ENCODE data around the gene MESD. TPM values are rescaled to one million over a fixed set of nuclear protein-coding genes. Genes with fewer than 3 reads are reported as not detected.

The MESD gene
- total RNA-seq, 4 donors from 2014 or later = 5.5 to 7.9 (median 6.6) TPM

DNA sequence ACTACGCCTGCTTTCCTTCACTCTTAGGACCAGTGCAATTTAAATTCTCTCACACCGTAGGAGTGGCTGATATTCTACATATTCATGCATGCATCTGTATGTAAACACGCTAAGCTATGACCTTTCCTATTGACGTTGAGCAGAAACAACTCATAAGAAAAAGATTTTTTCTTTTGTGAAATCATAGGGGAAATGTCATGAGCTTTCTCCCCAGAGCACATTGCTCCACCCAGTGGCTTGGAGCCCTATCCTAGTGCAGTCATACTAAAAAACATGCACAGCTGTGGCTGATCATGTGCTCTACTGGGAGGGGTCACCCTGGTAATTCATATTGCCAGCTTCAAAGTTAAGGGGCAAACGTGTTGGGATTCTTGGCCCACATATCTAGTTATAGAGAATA, 1.8 kb upstream of the MESD start:
- peaks cover 26 to 37% of the 10 kb centered on the region in 2 donors for H3K4me1 ChIP-seq
- H3K27ac ChIP-seq = peak overlapping the region; percentile 87 to 91 (median 88)

DNA sequence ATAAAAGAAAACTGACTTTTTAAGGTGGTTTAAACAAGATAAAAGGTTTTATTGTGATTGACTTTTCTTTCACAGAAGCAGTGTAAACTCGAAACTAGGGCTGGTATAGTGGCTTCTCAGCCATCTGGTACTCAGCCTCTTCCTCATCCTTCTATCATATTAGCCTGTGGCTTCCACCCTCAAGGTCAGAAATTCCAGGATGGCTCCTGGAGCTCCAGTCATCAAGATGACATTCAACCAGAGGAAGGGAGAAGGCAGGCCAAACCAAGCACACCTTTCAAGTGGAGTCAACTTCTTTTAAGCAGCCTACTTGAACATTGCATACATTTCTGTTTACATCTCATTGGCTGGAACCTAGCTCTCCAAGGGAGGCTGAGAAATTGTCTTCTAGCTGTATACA, 1.3 kb upstream of the MESD start:
- ATAC-seq (no peak), DNase-seq (no peak)
- Histone ChIP-seq H3K9me3 (no peaks in the 10 kb centered on the region), H3K27me3 (no peaks in the 10 kb centered on the region), H3K36me3 (no peaks in the 10 kb centered on the region), H3K4me1 (peaks cover 26 to 37% of the 10 kb centered on the region in 2 donors), H3K4me3 (no peak overlapping the region), H3K27ac (peak overlapping the region; percentile 87 to 91 (median 88))
- in situ Hi-C loops (cut with MboI; ENCODE audit: low sequenced_read_pairs in 4 of 4) (loop anchor here in 3 of 4 donors (10.0 to 25.0 kb wide), 3 partner anchors 114 to 274 kb away; no protein-coding TSS in a partner anchor), intact Hi-C loops (cut with DNase I; ENCODE audit: low total_unique reads) (no loop called here)
- TF ChIP-seq, protein P1, sequence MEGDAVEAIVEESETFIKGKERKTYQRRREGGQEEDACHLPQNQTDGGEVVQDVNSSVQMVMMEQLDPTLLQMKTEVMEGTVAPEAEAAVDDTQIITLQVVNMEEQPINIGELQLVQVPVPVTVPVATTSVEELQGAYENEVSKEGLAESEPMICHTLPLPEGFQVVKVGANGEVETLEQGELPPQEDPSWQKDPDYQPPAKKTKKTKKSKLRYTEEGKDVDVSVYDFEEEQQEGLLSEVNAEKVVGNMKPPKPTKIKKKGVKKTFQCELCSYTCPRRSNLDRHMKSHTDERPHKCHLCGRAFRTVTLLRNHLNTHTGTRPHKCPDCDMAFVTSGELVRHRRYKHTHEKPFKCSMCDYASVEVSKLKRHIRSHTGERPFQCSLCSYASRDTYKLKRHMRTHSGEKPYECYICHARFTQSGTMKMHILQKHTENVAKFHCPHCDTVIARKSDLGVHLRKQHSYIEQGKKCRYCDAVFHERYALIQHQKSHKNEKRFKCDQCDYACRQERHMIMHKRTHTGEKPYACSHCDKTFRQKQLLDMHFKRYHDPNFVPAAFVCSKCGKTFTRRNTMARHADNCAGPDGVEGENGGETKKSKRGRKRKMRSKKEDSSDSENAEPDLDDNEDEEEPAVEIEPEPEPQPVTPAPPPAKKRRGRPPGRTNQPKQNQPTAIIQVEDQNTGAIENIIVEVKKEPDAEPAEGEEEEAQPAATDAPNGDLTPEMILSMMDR (IDR thresholded peaks at IDR 0.05 in 4 of 5, conservative IDR thresholded peaks at IDR 0.05 in 1 of 5) = no peak
- TF ChIP-seq POLR2A (IDR thresholded peaks at IDR 0.05) = no peak

More for the DNA sequence above, 1.8 kb upstream of the MESD start:
- Histone ChIP-seq H3K36me3 (no peaks in the 10 kb centered on the region), H3K4me3 (no peak overlapping the region), H3K9me3 (no peaks in the 10 kb centered on the region), H3K27me3 (no peaks in the 10 kb centered on the region)
- peak; percentile 50 to 73 for DNase-seq
- TF ChIP-seq POLR2A (IDR thresholded peaks at IDR 0.05) = no peak
- TF ChIP-seq, protein P1 (IDR thresholded peaks at IDR 0.05 in 4 of 5, conservative IDR thresholded peaks at IDR 0.05 in 1 of 5) = no peak
- peak; percentile 43 to 51 for ATAC-seq
- intact Hi-C loops (cut with DNase I; ENCODE audit: low total_unique reads) (no loop called here), in situ Hi-C loops (cut with MboI; ENCODE audit: low sequenced_read_pairs in 4 of 4) (loop anchor here in 3 of 4 donors (10.0 to 25.0 kb wide), 3 partner anchors 113 to 273 kb away; no protein-coding TSS in a partner anchor)

DNA sequence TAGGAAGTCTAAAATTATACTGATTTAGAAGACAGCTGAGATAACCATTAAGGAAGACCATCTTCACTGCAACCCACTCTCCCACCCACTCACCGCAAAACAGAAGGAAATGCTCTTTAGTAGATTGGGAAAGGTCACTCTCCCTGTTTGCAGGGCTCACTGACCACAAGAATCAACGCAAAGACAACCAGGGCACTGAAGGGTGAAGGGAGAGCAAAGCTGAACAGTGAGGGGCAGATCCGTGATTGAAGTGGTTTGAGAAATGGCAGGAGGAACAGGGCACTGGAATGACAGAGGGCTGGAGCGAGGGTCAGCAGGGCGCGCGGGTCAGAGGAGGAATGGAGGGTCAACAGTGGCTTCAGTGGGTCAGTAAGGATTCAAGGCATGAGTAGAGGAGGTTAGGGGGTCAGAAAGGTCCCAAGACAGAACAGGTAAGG, 520 bp downstream of the MESD start:
- H3K9me3 ChIP-seq = no peaks in the 10 kb centered on the region
- TF ChIP-seq POLR2A (IDR thresholded peaks at IDR 0.05) = no peak
- TF ChIP-seq, protein P1 (IDR thresholded peaks at IDR 0.05 in 4 of 5, conservative IDR thresholded peaks at IDR 0.05 in 1 of 5) = no peak
- peaks cover 26 to 37% of the 10 kb centered on the region in 2 donors for H3K4me1 ChIP-seq
- H3K27ac ChIP-seq = peak overlapping the region; percentile 87 to 91 (median 88)
- peak overlapping the region; percentile 73 to 93 (median 91) for H3K4me3 ChIP-seq
- no peaks in the 10 kb centered on the region for H3K36me3 ChIP-seq
- intact Hi-C loops (cut with DNase I; ENCODE audit: low total_unique reads) = loop anchor here (10.0 kb wide), 1 partner anchor 294 kb away; the partner anchor contains the start of gene ABHD17C
- in situ Hi-C loops (cut with MboI; ENCODE audit: low sequenced_read_pairs in 4 of 4) = loop anchor here in 1 of 4 donors (25.0 kb wide), 1 partner anchor 273 kb away; no protein-coding TSS in a partner anchor
- ATAC-seq = peak in 1 of 2 donors; percentile 19
- DNase-seq = no peak
- H3K27me3 ChIP-seq = no peaks in the 10 kb centered on the region

DNA sequence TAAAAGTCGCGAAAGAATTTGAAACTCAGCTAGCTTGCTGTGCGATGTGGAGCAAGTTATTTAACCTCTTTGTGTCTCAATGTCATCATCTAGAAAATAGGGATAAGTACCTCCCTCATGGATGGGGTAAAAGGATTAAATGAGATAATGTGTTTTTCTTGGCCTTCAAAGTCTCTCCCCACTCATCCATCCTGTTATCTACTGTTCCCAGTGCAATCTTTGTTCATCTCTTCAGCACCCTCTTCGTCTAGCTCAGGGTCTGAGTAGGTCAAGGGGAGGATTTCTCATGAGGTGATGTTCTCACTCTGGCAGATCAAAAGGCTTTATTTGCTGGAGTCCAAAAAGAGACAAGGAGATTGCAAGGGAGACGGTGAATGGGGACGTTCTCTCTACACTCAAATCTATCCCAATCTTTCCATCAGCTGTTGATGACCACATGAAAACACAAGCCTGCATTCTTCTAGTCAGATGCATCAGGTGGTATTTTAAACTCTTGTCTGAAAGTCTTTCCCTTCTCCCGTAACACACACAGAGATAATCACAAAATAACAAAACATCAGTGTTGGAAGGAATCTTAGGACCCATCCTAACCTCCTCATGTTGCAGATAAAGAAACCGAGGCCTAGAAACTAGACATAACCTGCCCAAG, 1.3 kb downstream of the MESD start:
- H3K27me3 ChIP-seq = no peaks in the 10 kb centered on the region
- H3K36me3 ChIP-seq = no peaks in the 10 kb centered on the region
- no peaks in the 10 kb centered on the region for H3K9me3 ChIP-seq
- intact Hi-C loops (cut with DNase I; ENCODE audit: low total_unique reads) (loop anchor here (10.0 kb wide), 1 partner anchor 293 kb away; the partner anchor contains the start of gene ABHD17C), in situ Hi-C loops (cut with MboI; ENCODE audit: low sequenced_read_pairs in 4 of 4) (loop anchor here in 1 of 4 donors (25.0 kb wide), 1 partner anchor 274 kb away; no protein-coding TSS in a partner anchor)
- DNase-seq = no peak
- H3K4me3 ChIP-seq = peak overlapping the region; percentile 73 to 93 (median 91)
- TF ChIP-seq, protein P1 (IDR thresholded peaks at IDR 0.05 in 4 of 5, conservative IDR thresholded peaks at IDR 0.05 in 1 of 5) = no peak
- no peak for TF ChIP-seq POLR2A (IDR thresholded peaks at IDR 0.05)
- H3K27ac ChIP-seq = peak overlapping the region in 2 of 4 donors; percentile 6 to 87
- ATAC-seq = no peak
- H3K4me1 ChIP-seq = peaks cover 26 to 37% of the 10 kb centered on the region in 2 donors

Data from gastrocnemius medialis (tissue), 4 donors.